ENCODE measurements around the gene HLA-DMB. TPM values are rescaled to one million over a fixed set of nuclear protein-coding genes. Genes with fewer than 3 reads are reported as not detected.

Gene HLA-DMB
- total and polyA plus RNA-seq, 12 donors = 9.1 to 118 (median 70.5) TPM

DNA sequence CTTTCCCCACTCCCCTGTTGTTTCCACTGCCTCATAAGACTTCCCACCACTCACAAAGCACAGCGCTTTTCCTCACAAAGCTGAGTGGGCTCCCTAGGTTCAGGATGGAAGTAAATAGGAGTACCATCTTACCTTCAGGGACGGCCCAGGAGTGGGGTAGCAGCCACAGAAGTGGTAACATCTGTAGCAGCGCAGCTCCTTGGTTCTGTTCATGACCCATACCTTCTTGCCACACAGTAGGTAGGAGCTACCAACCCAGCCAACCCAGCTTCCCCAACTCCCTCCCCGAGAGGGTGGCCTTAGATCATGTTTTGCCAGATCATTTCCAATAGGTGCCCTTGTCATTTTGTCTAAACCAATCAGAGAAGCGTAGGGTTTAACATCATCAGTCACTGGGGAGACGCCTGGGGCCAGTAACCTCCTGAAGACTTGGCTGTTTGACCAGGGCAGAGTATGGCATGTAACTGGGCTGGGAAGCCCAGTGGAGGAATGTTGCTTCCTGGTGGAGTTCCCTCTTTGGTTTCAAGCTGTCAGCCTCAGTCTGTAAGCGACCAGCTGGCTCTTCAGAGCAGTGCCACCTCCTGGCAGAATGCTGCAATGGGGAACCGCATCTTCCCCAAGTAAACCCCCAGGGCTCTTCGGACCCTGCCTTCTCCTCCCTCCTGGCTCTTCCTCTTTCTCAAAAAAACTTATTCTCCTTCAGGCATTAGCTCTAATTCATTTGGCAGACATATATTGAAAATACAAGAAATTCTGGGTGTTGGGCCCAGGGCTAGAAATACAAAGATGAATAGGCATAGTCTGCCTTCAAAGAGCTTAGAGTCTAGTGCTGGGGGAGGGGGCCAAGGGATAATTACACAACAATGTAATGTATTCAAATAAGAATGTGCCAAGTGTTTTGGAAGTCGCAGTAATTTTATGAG is 12.2 kb upstream of the HLA-DMB start, which contains the start of gene HLA-DMA:
HLA-DMA (minus strand) TSS at position 281 of the 923 bp plus-strand sequence; CDS start at position 220, 61 bp downstream.
- TF ChIP-seq, protein P1, sequence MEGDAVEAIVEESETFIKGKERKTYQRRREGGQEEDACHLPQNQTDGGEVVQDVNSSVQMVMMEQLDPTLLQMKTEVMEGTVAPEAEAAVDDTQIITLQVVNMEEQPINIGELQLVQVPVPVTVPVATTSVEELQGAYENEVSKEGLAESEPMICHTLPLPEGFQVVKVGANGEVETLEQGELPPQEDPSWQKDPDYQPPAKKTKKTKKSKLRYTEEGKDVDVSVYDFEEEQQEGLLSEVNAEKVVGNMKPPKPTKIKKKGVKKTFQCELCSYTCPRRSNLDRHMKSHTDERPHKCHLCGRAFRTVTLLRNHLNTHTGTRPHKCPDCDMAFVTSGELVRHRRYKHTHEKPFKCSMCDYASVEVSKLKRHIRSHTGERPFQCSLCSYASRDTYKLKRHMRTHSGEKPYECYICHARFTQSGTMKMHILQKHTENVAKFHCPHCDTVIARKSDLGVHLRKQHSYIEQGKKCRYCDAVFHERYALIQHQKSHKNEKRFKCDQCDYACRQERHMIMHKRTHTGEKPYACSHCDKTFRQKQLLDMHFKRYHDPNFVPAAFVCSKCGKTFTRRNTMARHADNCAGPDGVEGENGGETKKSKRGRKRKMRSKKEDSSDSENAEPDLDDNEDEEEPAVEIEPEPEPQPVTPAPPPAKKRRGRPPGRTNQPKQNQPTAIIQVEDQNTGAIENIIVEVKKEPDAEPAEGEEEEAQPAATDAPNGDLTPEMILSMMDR (IDR thresholded peaks at IDR 0.05) = peak; percentile 60 to 91 (median 80)
- peak; percentile 89 to 94 for TF ChIP-seq POLR2A (IDR thresholded peaks at IDR 0.05)
- intact Hi-C loops (cut with DNase I) = no loop called here
- peak within 1 kb of the TSS in 2 of 4 donors; percentile 20 to 45 for H3K4me3 ChIP-seq
- H3K9me3 ChIP-seq (replicated peaks in 1 of 3) = no peaks in the 10 kb centered on the region
- peak; percentile 87 to 97 (median 95) for DNase-seq
- peak within 1 kb of the TSS in 4 of 5 donors; percentile 46 to 89 (median 74) for H3K27ac ChIP-seq
- no peaks in the 10 kb centered on the region for H3K36me3 ChIP-seq (replicated peaks in 1 of 2)
- H3K27me3 ChIP-seq = no peaks in the 10 kb centered on the region
- peaks cover 0 to 19% of the 10 kb centered on the region in 2 donors for H3K4me1 ChIP-seq (replicated peaks in 1 of 2)
- 32 to 41% (median 38%) methylated on average over 10 of the region's 10 CpGs for WGBS, 4 donors

DNA sequence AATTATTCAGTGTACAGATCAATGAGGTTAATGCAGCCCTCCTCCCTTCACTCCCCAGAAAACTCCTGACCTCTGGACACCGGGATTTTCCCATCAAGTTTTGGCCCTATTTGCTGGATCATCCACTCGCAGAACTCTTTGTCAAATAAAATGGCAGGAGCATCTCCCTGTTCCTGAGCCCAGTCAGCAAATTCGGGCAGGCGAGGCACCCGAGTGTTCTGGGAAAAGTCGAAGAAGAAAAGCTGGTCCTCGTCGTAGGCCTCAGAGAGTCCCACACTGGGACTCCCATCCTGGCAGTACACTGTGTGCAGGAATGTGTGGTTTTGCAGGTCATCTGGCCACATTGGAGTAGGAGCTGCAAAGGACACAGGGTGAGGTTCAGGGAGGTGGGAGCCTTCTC is 9.6 kb upstream of the HLA-DMB start:
- Histone ChIP-seq H3K27me3 (no peaks in the 10 kb centered on the region), H3K9me3 (replicated peaks in 1 of 3) (no peaks in the 10 kb centered on the region), H3K36me3 (replicated peaks in 1 of 2) (no peaks in the 10 kb centered on the region), H3K27ac (no peak overlapping the region), H3K4me1 (replicated peaks in 1 of 2) (peaks cover 0 to 19% of the 10 kb centered on the region in 2 donors), H3K4me3 (no peak overlapping the region)
- WGBS, 4 donors = 87 to 92% (median 91%) methylated on average over 8 of the region's 8 CpGs
- intact Hi-C loops (cut with DNase I) = no loop called here
- DNase-seq = no peak
- no peak for TF ChIP-seq POLR2A (IDR thresholded peaks at IDR 0.05)
- TF ChIP-seq, protein P1 (IDR thresholded peaks at IDR 0.05) = no peak

DNA sequence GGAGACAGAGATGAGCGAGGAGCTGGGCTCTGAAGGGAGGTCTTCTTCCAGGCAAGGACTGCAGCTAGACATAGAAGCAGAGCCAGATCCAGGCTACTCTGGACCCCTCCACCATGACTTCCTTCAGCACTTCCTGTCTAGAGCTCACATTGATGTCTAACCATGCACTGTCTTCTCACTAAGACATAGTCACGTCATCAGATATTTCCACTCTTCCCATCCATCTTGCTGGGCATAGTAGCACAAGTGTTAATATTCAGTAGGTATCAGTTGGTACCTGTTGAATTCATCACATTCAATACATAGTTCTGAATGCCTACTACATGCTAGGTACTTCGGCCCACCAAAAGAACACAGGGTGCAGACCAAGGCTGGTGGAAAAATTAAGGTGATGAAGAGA is 9.2 kb upstream of the HLA-DMB start:
- no peaks in the 10 kb centered on the region for H3K36me3 ChIP-seq (replicated peaks in 1 of 2)
- no peak overlapping the region for H3K27ac ChIP-seq
- peaks cover 0 to 19% of the 10 kb centered on the region in 2 donors for H3K4me1 ChIP-seq (replicated peaks in 1 of 2)
- H3K4me3 ChIP-seq = no peak overlapping the region
- DNase-seq = no peak
- intact Hi-C loops (cut with DNase I) = no loop called here
- 84 to 89% (median 87%) methylated on average over 3 of the region's 3 CpGs for WGBS, 4 donors
- TF ChIP-seq, protein P1 (IDR thresholded peaks at IDR 0.05) = no peak
- TF ChIP-seq POLR2A (IDR thresholded peaks at IDR 0.05) = no peak
- no peaks in the 10 kb centered on the region for H3K27me3 ChIP-seq
- no peaks in the 10 kb centered on the region for H3K9me3 ChIP-seq (replicated peaks in 1 of 3)

DNA sequence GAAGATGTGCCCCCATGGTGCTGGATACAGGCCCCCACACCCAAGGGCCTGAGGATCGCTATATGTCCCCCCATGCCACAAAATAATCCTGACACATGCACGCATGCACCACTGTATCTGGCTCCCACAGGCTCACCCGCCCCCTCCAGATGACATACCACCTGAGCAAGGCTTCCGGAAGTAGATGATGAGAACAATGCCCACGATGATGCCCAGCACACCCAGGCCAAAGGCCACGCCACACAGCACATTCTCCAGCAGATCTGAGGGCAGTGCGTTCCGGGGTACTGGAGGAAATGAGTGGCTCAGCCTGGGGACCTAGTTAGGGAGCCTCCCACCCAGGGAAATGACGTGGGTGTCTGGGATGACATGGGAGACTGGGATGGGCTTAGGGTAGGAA is 8.3 kb upstream of the HLA-DMB start:
- no peaks in the 10 kb centered on the region for H3K9me3 ChIP-seq (replicated peaks in 1 of 3)
- no peaks in the 10 kb centered on the region for H3K36me3 ChIP-seq (replicated peaks in 1 of 2)
- intact Hi-C loops (cut with DNase I) = no loop called here
- DNase-seq = no peak
- TF ChIP-seq POLR2A (IDR thresholded peaks at IDR 0.05) = no peak
- TF ChIP-seq, protein P1 (IDR thresholded peaks at IDR 0.05) = no peak
- no peak overlapping the region for H3K4me3 ChIP-seq
- 83 to 90% (median 87%) methylated on average over 9 of the region's 9 CpGs for WGBS, 4 donors
- no peak overlapping the region for H3K27ac ChIP-seq
- peaks cover 0 to 19% of the 10 kb centered on the region in 2 donors for H3K4me1 ChIP-seq (replicated peaks in 1 of 2)
- H3K27me3 ChIP-seq = no peaks in the 10 kb centered on the region
